GM12878 (cell line): ENCODE measurements around the gene PKD1L1. TPM values are rescaled to one million over a fixed set of nuclear protein-coding genes. Genes with fewer than 3 reads are reported as not detected.

Experiments
- ATAC-seq: fragments of 200-7000 bp; cut with Tn5 transposase; 3 replicates; pipeline ENCODE4 v1.9.1; 2020; ENCODE audit warnings: mild to moderate bottlenecking, moderate library complexity
- BruUV-seq: library from RNA; stranded (reverse); fragments of 400-500 nt; replicated peaks from 2 replicates; lab custom pipeline; 2021; lab: Mats Ljungman, UMichigan
- CTCF ChIA-PET: fragments of 300-600 bp; sonication (Branson Sonifier 250); formaldehyde crosslinking; extraction: SDS; loops from one replicate; lab custom pipeline; 2021; ENCODE audit warnings: inconsistent platforms; lab: Yijun Ruan, JAX
- POLR2A ChIA-PET: fragments of 350-600 bp; formaldehyde crosslinking; extraction: SDS; loops from one replicate; lab custom pipeline; 2021; ENCODE audit warnings: inconsistent platforms; lab: Charles Lee
- RAD21 ChIA-PET: fragments of 300-600 bp; sonication (Branson Sonifier 250); formaldehyde crosslinking; loops from one replicate; lab custom pipeline; 2023; ENCODE audit warnings: antibody characterized with exemption; ENCODE audit not compliant: unreplicated experiment; lab: Charles Lee
- SMC1A ChIA-PET: fragments of 300-600 bp; sonication (Branson Sonifier 250); formaldehyde crosslinking; loops from one replicate; lab custom pipeline; 2023; ENCODE audit not compliant: unreplicated experiment, uncharacterized antibody; lab: Charles Lee
- DNase-seq: peaks from one replicate; pipeline ENCODE4 v3.0.0-alpha.2; 2011; ENCODE audit warnings: low read depth, low spot score
- FAIRE-seq: peaks from 3 replicates; lab custom pipeline; 2011; peaks lifted over from hg19 to GRCh38; lab: Jason Lieb, UNC
- H2AFZ ChIP-seq: 2 replicates; pipeline ENCODE4 v1.6.0; 2011; ENCODE audit warnings: low read depth, low read length, control low read depth; ENCODE audit not compliant: control insufficient read depth
- H3K27ac ChIP-seq: 2 replicates; pipeline ENCODE4 v1.5.1; 2011; ENCODE audit warnings: control low read depth; ENCODE audit not compliant: control insufficient read depth, insufficient read depth
- H3K27me3 ChIP-seq, 2 experiments: replicated peaks in 1 of 2; 2 replicates each; pipeline versions ENCODE4 v1.6.0 to v1.6.1; 2011; ENCODE audit warnings: low read length in 1 of 2; ENCODE audit not compliant: control insufficient read depth in 2 of 2, insufficient read depth in 2 of 2
- H3K36me3 ChIP-seq, 2 experiments: 2 replicates each; pipeline ENCODE4 v1.5.1; 2011; ENCODE audit warnings: low read length in 1 of 2; ENCODE audit not compliant: control insufficient read depth in 2 of 2, insufficient read depth in 2 of 2
- H3K4me1 ChIP-seq: 2 replicates; pipeline ENCODE4 v1.6.1; 2011; ENCODE audit warnings: mild to moderate bottlenecking, low read length, moderate library complexity, mixed read lengths; ENCODE audit not compliant: control insufficient read depth, insufficient read depth
- H3K4me2 ChIP-seq: 2 replicates; pipeline ENCODE4 v1.6.0; 2011; ENCODE audit warnings: control low read depth; ENCODE audit not compliant: control insufficient read depth, insufficient read depth
- H3K4me3 ChIP-seq: fragments of 200-600 bp; sonication (generic); 2 replicates; pipeline ENCODE4 v1.5.1; 2016
- H3K79me2 ChIP-seq: 2 replicates; pipeline ENCODE4 v1.6.0; 2011; ENCODE audit warnings: low read length; ENCODE audit not compliant: control insufficient read depth, insufficient read depth
- H3K9ac ChIP-seq: 2 replicates; pipeline ENCODE4 v1.8.0; 2011; ENCODE audit warnings: low read length, control low read depth, mixed read lengths; ENCODE audit not compliant: control insufficient read depth, insufficient read depth
- H3K9me3 ChIP-seq: replicated peaks from 3 replicates; pipeline ENCODE4 v1.5.1; 2011; ENCODE audit warnings: mild to moderate bottlenecking, low read length; ENCODE audit not compliant: control insufficient read depth, insufficient read depth
- H4K20me1 ChIP-seq: 2 replicates; pipeline ENCODE4 v1.6.0; 2011; ENCODE audit not compliant: control insufficient read depth, insufficient read depth
- BCL3 ChIP-seq: IDR thresholded peaks from 2 replicates; pipeline ENCODE4 v1.6.1; 2011; ENCODE audit warnings: borderline replicate concordance, low read depth, mild to moderate bottlenecking, moderate library complexity, low read length; ENCODE audit not compliant: insufficient read depth, poor library complexity, severe bottlenecking
- CUX1 ChIP-seq: IDR thresholded peaks from 2 replicates; pipeline ENCODE4 v1.6.1; 2012; ENCODE audit warnings: improper control_type of control experiment, low read depth, low read length; ENCODE audit not compliant: insufficient replicate concordance
- ESRRA ChIP-seq: IDR thresholded peaks from 2 replicates; pipeline ENCODE4 v1.6.1; 2012; ENCODE audit warnings: mild to moderate bottlenecking, low read length, improper control_type of control experiment
- EZH2 ChIP-seq: IDR thresholded peaks from 2 replicates; pipeline ENCODE4 v1.6.1; 2012; ENCODE audit warnings: low read depth, mild to moderate bottlenecking, control low read depth, inconsistent platforms, low read length, borderline replicate concordance; ENCODE audit not compliant: control insufficient read depth
- HDAC2 ChIP-seq: fragments of 200-600 bp; sonication (generic); IDR thresholded peaks from 2 replicates; pipeline ENCODE4 v1.6.1; 2017
- HDGF ChIP-seq: fragments of 450-650 bp; IDR thresholded peaks from 2 replicates; pipeline ENCODE4 v1.6.1; 2016; ENCODE audit warnings: antibody characterized with exemption
- MXI1 ChIP-seq: fragments of 150-350 bp; IDR thresholded peaks from 2 replicates; pipeline ENCODE4 v1.6.1; 2011; ENCODE audit warnings: low read depth, mild to moderate bottlenecking, inconsistent platforms, low read length, improper control_type of control experiment
- POU2F2 ChIP-seq: IDR thresholded peaks from 3 replicates; pipeline ENCODE4 v1.6.1; 2011; ENCODE audit warnings: low read depth, mild to moderate bottlenecking, low read length, borderline replicate concordance
- SMAD5 ChIP-seq: IDR thresholded peaks from 2 replicates; pipeline ENCODE4 v1.6.1; 2016; ENCODE audit warnings: antibody characterized with exemption, low read depth
- SMC3 ChIP-seq: IDR thresholded peaks from 2 replicates; pipeline ENCODE4 v1.6.1; 2011; ENCODE audit warnings: low read length, improper control_type of control experiment, borderline replicate concordance
- STAT3 ChIP-seq: IDR thresholded peaks from 2 replicates; pipeline ENCODE4 v1.6.1; 2011; ENCODE audit warnings: low read depth, low read length, improper control_type of control experiment
- ZBTB11 ChIP-seq: fragments of 450-650 bp; formaldehyde crosslinking; IDR thresholded peaks from 2 replicates; pipeline ENCODE4 v1.5.0; 2022; ENCODE audit warnings: mild to moderate bottlenecking, missing genetic modification characterization
- ZNF24 ChIP-seq: fragments of 450-650 bp; IDR thresholded peaks from 2 replicates; pipeline ENCODE4 v1.6.1; 2017; ENCODE audit warnings: antibody characterized with exemption, mild to moderate bottlenecking
- WGBS: methylation state at CpG from one replicate; pipeline ENCODE4 v1.1.6; 2016; ENCODE audit warnings: low lambda C conversion rate; ENCODE audit not compliant: insufficient replicate concordance, insufficient coverage; ENCODE audit errors: missing lambda C conversion rate; 5-methylcytosine and 5-hydroxymethylcytosine counted together
- in situ Hi-C: fragments of 300-500 bp; cut with MboI; formaldehyde crosslinking; loops from 9 replicates; pipeline ENCODE4 v1.14.3; 2018; ENCODE audit warnings: mixed read lengths
- intact Hi-C: fragments of 100-400 bp; cut with micrococcal nuclease; formaldehyde crosslinking; loops from one replicate; pipeline ENCODE4 v1.14.2; 2022; ENCODE audit not compliant: unreplicated experiment
- polyA plus RNA-seq, 11 experiments: library from polyadenylated mRNA; depleted of rRNA in 4 of 11; unstranded in 6 of 11; stranded (reverse) in 5 of 11; fragments of >200 nt; fragmentation: Nextera tagmentation in 4 of 11; fragmentation: Illumina TruSeq in 1 of 11; extraction: Ambion mirVana in 4 of 11; extraction: Trizol in 1 of 11; gene quantifications; 1 replicate in 1 of 11; 2 replicates in 10 of 11; pipeline versions ENCODE4 v1.2.1 to v1.2.3, GENCODE V29; 2011 to 2016; ENCODE audit warnings: inconsistent platforms in 2 of 11, missing spikeins in 2 of 11, low read depth in 1 of 11
- total RNA-seq, 4 experiments: library from RNA; depleted of rRNA in 3 of 4; stranded (reverse); fragments of >200 nt in 3 of 4; fragmentation: Illumina TruSeq in 1 of 4; extraction: Trizol in 1 of 4; gene quantifications; 2 replicates each; pipeline versions ENCODE4 v1.2.1 to v1.2.3, GENCODE V29; 2013 to 2021

Gene PKD1L1
- total and polyA plus RNA-seq, 10 of the 15 experiments (the other 5 are each of a cell fraction or from before 2014, with no cell fraction given): under 0.01 to 0.05 (median 0.02) TPM; not detected in 3

GRCh38 chr7:47778153-47778661, 170.1 kb downstream of the PKD1L1 start (continued):
- no peak for TF ChIP-seq CUX1
- no peak for TF ChIP-seq ESRRA
- no peak for TF ChIP-seq SMAD5
- TF ChIP-seq HDGF: no peak
- no peak for TF ChIP-seq ZNF24

GRCh38 chr7:47777531-47778152, 170.6 kb downstream of the PKD1L1 start:
- Histone ChIP-seq H4K20me1 (no peaks in the 10 kb centered on the region), H3K9me3 (no peaks in the 10 kb centered on the region), H3K36me3 (no peaks in the 10 kb centered on the region), H3K9ac (no peak overlapping the region), H3K27me3 (no peaks in the 10 kb centered on the region), H3K79me2 (no peaks in the 10 kb centered on the region), H3K4me2 (no peak overlapping the region), H2AFZ (no peak overlapping the region), H3K4me1 (no peaks in the 10 kb centered on the region), H3K4me3 (no peak overlapping the region), H3K27ac (no peak overlapping the region)
- no peak for FAIRE-seq
- no TSS peak for BruUV-seq
- intact Hi-C loops (no loop called here), in situ Hi-C loops (no loop called here)
- no peak for ATAC-seq
- POLR2A ChIA-PET: no interaction called here
- 44% methylated on average over 1 of the region's 1 CpG for WGBS
- RAD21 ChIA-PET: no interaction called here
- CTCF ChIA-PET: no interaction called here
- no peak for DNase-seq
- SMC1A ChIA-PET: no interaction called here
- TF ChIP-seq MXI1 (no peak), HDAC2 (no peak), ZBTB11 (CRISPR knock-in tag) (no peak), EZH2 (no peak), SMC3 (no peak), BCL3 (no peak), STAT3 (no peak), POU2F2 (no peak)
